H9 (cell line): ENCODE results near the gene DCPS. TPM values are rescaled to one million over a fixed set of nuclear protein-coding genes. Genes with fewer than 3 reads are reported as not detected.

ENCODE experiments used
- DNase-seq: peaks from one replicate; pipeline ENCODE4 v3.0.0-alpha.2; 2017
- H2AFZ ChIP-seq: one replicate; pipeline ENCODE4 v1.6.1; 2013; ENCODE audit warnings: mild to moderate bottlenecking, low read length, control low read depth, moderate library complexity
- H2AK5ac ChIP-seq: 2 replicates; pipeline ENCODE4 v1.6.1; 2013; ENCODE audit warnings: low read length, control low read depth, mixed read lengths; ENCODE audit not compliant: insufficient read length
- H2BK120ac ChIP-seq: one replicate; pipeline ENCODE4 v1.6.1; 2013; ENCODE audit warnings: low read depth, mild to moderate bottlenecking, low read length, control low read depth, inconsistent platforms; ENCODE audit not compliant: poor library complexity, severe bottlenecking
- H2BK12ac ChIP-seq: 2 replicates; pipeline ENCODE4 v1.6.1; 2013; ENCODE audit warnings: low read length, control low read depth, mixed read lengths, low read depth; ENCODE audit not compliant: insufficient read length
- H2BK15ac ChIP-seq: 2 replicates; pipeline ENCODE4 v1.6.1; 2013; ENCODE audit warnings: low read depth, low read length, control low read depth
- H2BK20ac ChIP-seq: one replicate; pipeline ENCODE4 v1.6.1; 2013; ENCODE audit warnings: low read depth, mild to moderate bottlenecking, low read length, control low read depth, inconsistent platforms; ENCODE audit not compliant: poor library complexity, severe bottlenecking
- H2BK5ac ChIP-seq: 2 replicates; pipeline ENCODE4 v1.6.1; 2013; ENCODE audit warnings: low read length, control low read depth, mixed read lengths; ENCODE audit not compliant: insufficient read length
- H3K14ac ChIP-seq: 2 replicates; pipeline ENCODE4 v1.6.1; 2013; ENCODE audit warnings: low read length, control low read depth; ENCODE audit not compliant: insufficient read depth
- H3K18ac ChIP-seq: 2 replicates; pipeline ENCODE4 v1.6.1; 2013; ENCODE audit warnings: low read depth, mild to moderate bottlenecking, mixed read lengths, low read length, control low read depth; ENCODE audit not compliant: insufficient read length
- H3K23ac ChIP-seq: 2 replicates; pipeline ENCODE4 v1.6.1; 2013; ENCODE audit warnings: low read length, control low read depth, mixed read lengths, low read depth; ENCODE audit not compliant: insufficient read length
- H3K23me2 ChIP-seq: 2 replicates; pipeline ENCODE4 v1.6.1; 2013; ENCODE audit warnings: low read depth, mild to moderate bottlenecking, mixed read lengths, low read length, control low read depth; ENCODE audit not compliant: insufficient read length, poor library complexity, severe bottlenecking
- H3K27ac ChIP-seq: 2 replicates; pipeline ENCODE4 v1.5.1; 2013; ENCODE audit warnings: low read length, control low read depth, mixed read lengths, low read depth; ENCODE audit not compliant: insufficient read length
- H3K27me3 ChIP-seq: 2 replicates; pipeline ENCODE4 v1.6.1; 2013; ENCODE audit warnings: low read length, control low read depth, inconsistent platforms; ENCODE audit not compliant: insufficient read depth
- H3K4ac ChIP-seq: 2 replicates; pipeline ENCODE4 v1.6.1; 2013; ENCODE audit warnings: low read depth, mild to moderate bottlenecking, control low read depth, inconsistent platforms, low read length, moderate library complexity
- H3K4me1 ChIP-seq: 2 replicates; pipeline ENCODE4 v1.6.1; 2013; ENCODE audit warnings: low read length, control low read depth, inconsistent platforms; ENCODE audit not compliant: insufficient read depth
- H3K4me2 ChIP-seq: 2 replicates; pipeline ENCODE4 v1.6.1; 2013; ENCODE audit warnings: low read length, control low read depth, mixed read lengths; ENCODE audit not compliant: insufficient read length, insufficient read depth
- H3K56ac ChIP-seq: 2 replicates; pipeline ENCODE4 v1.6.1; 2013; ENCODE audit warnings: low read depth, mild to moderate bottlenecking, mixed read lengths, low read length, control low read depth; ENCODE audit not compliant: insufficient read length
- H3K79me1 ChIP-seq: 2 replicates; pipeline ENCODE4 v1.6.1; 2013; ENCODE audit warnings: low read depth, mild to moderate bottlenecking, moderate library complexity, low read length, control low read depth, inconsistent platforms; ENCODE audit not compliant: insufficient read depth, poor library complexity, severe bottlenecking
- H3K79me2 ChIP-seq: 2 replicates; pipeline ENCODE4 v1.6.1; 2013; ENCODE audit warnings: low read length, control low read depth, inconsistent platforms; ENCODE audit not compliant: insufficient read depth
- H3K9ac ChIP-seq: 2 replicates; pipeline ENCODE4 v1.6.1; 2013; ENCODE audit warnings: low read length, control low read depth, mixed read lengths; ENCODE audit not compliant: insufficient read length; ENCODE audit errors: extremely low read depth
- H3K9me3 ChIP-seq: one replicate; pipeline ENCODE4 v1.6.1; 2013; ENCODE audit warnings: low read depth, low read length, inconsistent platforms; ENCODE audit not compliant: control insufficient read depth
- H3T11ph ChIP-seq: one replicate; pipeline ENCODE4 v1.6.1; 2013; ENCODE audit warnings: mild to moderate bottlenecking, low read length, control low read depth, inconsistent platforms
- H4K20me1 ChIP-seq: one replicate; pipeline ENCODE4 v1.6.1; 2013; ENCODE audit not compliant: control insufficient read depth, insufficient read length, insufficient read depth
- H4K5ac ChIP-seq: 2 replicates; pipeline ENCODE4 v1.6.1; 2013; ENCODE audit warnings: low read depth, mild to moderate bottlenecking, mixed read lengths, low read length, control low read depth; ENCODE audit not compliant: insufficient read length
- H4K8ac ChIP-seq: replicated peaks from 2 replicates; pipeline ENCODE4 v1.6.1; 2013; ENCODE audit warnings: low read length, control low read depth, mixed read lengths, low read depth; ENCODE audit not compliant: insufficient read length
- H4K91ac ChIP-seq: 2 replicates; pipeline ENCODE4 v1.6.1; 2013; ENCODE audit warnings: low read depth, mild to moderate bottlenecking, moderate library complexity, mixed read lengths, low read length, control low read depth; ENCODE audit not compliant: insufficient read length
- H3K27ac Mint-ChIP-seq, 3 experiments: 2 replicates in 2 of 3; 3 replicates in 1 of 3; pipeline ENCODE4 v1.8.0; 2020 to 2021; ENCODE audit warnings: mixed read lengths in 3 of 3, mild to moderate bottlenecking in 1 of 3, moderate library complexity in 1 of 3
- H3K27me3 Mint-ChIP-seq: 2 replicates; pipeline ENCODE4 v1.8.0; 2021; ENCODE audit warnings: low read depth, mild to moderate bottlenecking, moderate library complexity, mixed read lengths
- H3K36me3 Mint-ChIP-seq, 3 experiments: 2 replicates in 2 of 3; 3 replicates in 1 of 3; pipeline ENCODE4 v1.8.0; 2020 to 2021; ENCODE audit warnings: low read depth in 3 of 3, mixed read lengths in 3 of 3; ENCODE audit not compliant: insufficient read depth in 1 of 3
- H3K4me1 Mint-ChIP-seq, 2 experiments: 2 replicates each; pipeline ENCODE4 v1.8.0; 2020; ENCODE audit warnings: mixed read lengths in 2 of 2
- H3K4me3 Mint-ChIP-seq, 2 experiments: 2 replicates in 1 of 2; 3 replicates in 1 of 2; pipeline ENCODE4 v1.8.0; 2020 to 2021; ENCODE audit warnings: mild to moderate bottlenecking in 2 of 2, mixed read lengths in 2 of 2, moderate library complexity in 1 of 2
- H3K9me3 Mint-ChIP-seq, 2 experiments: 2 replicates in 1 of 2; 3 replicates in 1 of 2; pipeline ENCODE4 v1.8.0; 2020; ENCODE audit warnings: mild to moderate bottlenecking in 2 of 2, mixed read lengths in 2 of 2, moderate library complexity in 1 of 2
- WGBS: extraction: QIAGEN DNeasy Blood & Tissue Kit; methylation state at CpG from one replicate; pipeline ENCODE4 v1.1.7; 2013; ENCODE audit warnings: missing lambda C conversion rate, low lambda C conversion rate, mixed read lengths; ENCODE audit not compliant: insufficient read length; ENCODE audit errors: extremely low coverage; 5-methylcytosine and 5-hydroxymethylcytosine counted together
- total RNA-seq: library from RNA; stranded (reverse); gene quantifications from 2 replicates; pipeline ENCODE4 v1.2.1, GENCODE V29; 2021
- TF ChIP-seq, protein P1 (sequence below): fragments of 200-600 bp; sonication (generic); conservative IDR thresholded peaks from 3 replicates; pipeline ENCODE4 v1.8.0; 2021; ENCODE audit warnings: antibody characterized with exemption, mild to moderate bottlenecking

The DCPS gene
- total RNA-seq, 1 experiment from 2014 or later, result 27.7 TPM

DNA sequence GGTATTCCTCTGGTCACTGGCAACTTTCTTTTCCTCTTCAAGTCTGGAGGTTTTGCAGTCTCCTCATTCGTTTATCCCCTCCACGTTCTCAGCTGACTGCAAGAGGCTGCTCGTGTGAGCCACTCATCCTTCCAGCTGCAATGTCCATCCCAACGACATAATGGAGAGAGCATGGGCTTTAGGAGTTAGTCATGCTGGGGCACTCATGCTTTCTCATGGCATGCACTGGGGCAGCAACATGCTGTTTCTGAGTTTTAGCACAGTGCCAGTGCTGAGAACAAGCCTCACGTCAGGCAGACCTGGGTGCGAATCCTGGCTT is 7.1 kb downstream of the DCPS start:
- Histone ChIP-seq H3K18ac (no peak overlapping the region), H2BK20ac (no peak overlapping the region), H3K4me1 (no peaks in the 10 kb centered on the region), H4K91ac (no peak overlapping the region), H3T11ph (no peak overlapping the region), H3K9me3 (no peaks in the 10 kb centered on the region), H2BK15ac (no peak overlapping the region), H4K20me1 (no peaks in the 10 kb centered on the region), H3K56ac (no peak overlapping the region), H2BK12ac (no peak overlapping the region), H2AK5ac (no peak overlapping the region), H2AFZ (no peak overlapping the region), H3K4me2 (no peak overlapping the region), H3K23ac (no peak overlapping the region), H2BK5ac (no peak overlapping the region), H3K79me1 (no peaks in the 10 kb centered on the region), H3K27me3 (no peaks in the 10 kb centered on the region), H3K79me2 (no peaks in the 10 kb centered on the region), H3K9ac (no peak overlapping the region), H3K4ac (no peak overlapping the region), H3K23me2 (no peaks in the 10 kb centered on the region), H3K14ac (no peak overlapping the region), H2BK120ac (no peak overlapping the region), H4K5ac (no peak overlapping the region), H4K8ac (no peak overlapping the region), H3K27ac (no peak overlapping the region)
- TF ChIP-seq, protein P1, sequence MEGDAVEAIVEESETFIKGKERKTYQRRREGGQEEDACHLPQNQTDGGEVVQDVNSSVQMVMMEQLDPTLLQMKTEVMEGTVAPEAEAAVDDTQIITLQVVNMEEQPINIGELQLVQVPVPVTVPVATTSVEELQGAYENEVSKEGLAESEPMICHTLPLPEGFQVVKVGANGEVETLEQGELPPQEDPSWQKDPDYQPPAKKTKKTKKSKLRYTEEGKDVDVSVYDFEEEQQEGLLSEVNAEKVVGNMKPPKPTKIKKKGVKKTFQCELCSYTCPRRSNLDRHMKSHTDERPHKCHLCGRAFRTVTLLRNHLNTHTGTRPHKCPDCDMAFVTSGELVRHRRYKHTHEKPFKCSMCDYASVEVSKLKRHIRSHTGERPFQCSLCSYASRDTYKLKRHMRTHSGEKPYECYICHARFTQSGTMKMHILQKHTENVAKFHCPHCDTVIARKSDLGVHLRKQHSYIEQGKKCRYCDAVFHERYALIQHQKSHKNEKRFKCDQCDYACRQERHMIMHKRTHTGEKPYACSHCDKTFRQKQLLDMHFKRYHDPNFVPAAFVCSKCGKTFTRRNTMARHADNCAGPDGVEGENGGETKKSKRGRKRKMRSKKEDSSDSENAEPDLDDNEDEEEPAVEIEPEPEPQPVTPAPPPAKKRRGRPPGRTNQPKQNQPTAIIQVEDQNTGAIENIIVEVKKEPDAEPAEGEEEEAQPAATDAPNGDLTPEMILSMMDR, result no peak
- Mint-ChIP-seq H3K36me3 (peaks cover 17 to 43% (median 36%) of the 10 kb centered on the region in 3 experiments; a peak in 6 of 7 replicates), H3K4me3 (no peak overlapping the region), H3K9me3 (no peaks in the 10 kb centered on the region), H3K27ac (no peak overlapping the region), H3K27me3 (no peaks in the 10 kb centered on the region), H3K4me1 (peaks cover 0 to 2% of the 10 kb centered on the region in 2 experiments; a peak in 1 of 4 replicates)
- WGBS, result no CpG with 5 or more reads among the region's 6 CpGs
- no peak for DNase-seq
